Lung (tissue), 16 donors: ENCODE data around the gene MROH9. TPM values are rescaled to one million over a fixed set of nuclear protein-coding genes. Genes with fewer than 3 reads are reported as not detected.
A peak's percentile ranks its signal among the peaks of the same experiment; 100 is the strongest.

Experiments
- ATAC-seq: fragments of 200-7000 bp; cut with Tn5 transposase; one replicate; pipeline ENCODE4 v1.9.1; 2020; ENCODE audit warnings: moderate number of reproducible peaks; ENCODE audit not compliant: insufficient read depth, low FRiP score
- DNase-seq, 3 donors: peaks; one replicate each; pipeline ENCODE4 v3.0.0-alpha.2; 2013 to 2017
- H3K27ac ChIP-seq, 2 donors: one replicate each; pipeline ENCODE4 v1.5.1; 2013; ENCODE audit warnings: mild to moderate bottlenecking in 2 of 2, moderate library complexity in 2 of 2, control low read depth in 1 of 2, inconsistent platforms in 1 of 2, low read depth in 1 of 2, low read length in 1 of 2
- H3K27me3 ChIP-seq, 3 donors: one replicate each; pipeline ENCODE4 v1.5.1; 2013; ENCODE audit warnings: low read length in 2 of 3; ENCODE audit not compliant: control insufficient read depth in 3 of 3, insufficient read depth in 3 of 3
- H3K36me3 ChIP-seq, 4 donors: one replicate each; pipeline ENCODE4 v1.5.1; 2013; ENCODE audit warnings: low read length in 4 of 4, mild to moderate bottlenecking in 1 of 4, moderate library complexity in 1 of 4; ENCODE audit not compliant: control insufficient read depth in 4 of 4, insufficient read depth in 4 of 4
- H3K4me1 ChIP-seq, 5 donors: one replicate each; pipeline ENCODE4 v1.5.1; 2013; ENCODE audit warnings: low read length in 5 of 5, mild to moderate bottlenecking in 2 of 5, moderate library complexity in 1 of 5; ENCODE audit not compliant: control insufficient read depth in 5 of 5, insufficient read depth in 5 of 5
- H3K4me3 ChIP-seq: one replicate; pipeline ENCODE4 v1.5.1; 2013; ENCODE audit warnings: mild to moderate bottlenecking, control low read depth, moderate library complexity
- H3K9ac ChIP-seq, 2 donors: one replicate each; pipeline ENCODE4 v1.5.1; 2013; ENCODE audit warnings: low read length in 2 of 2, control low read depth in 1 of 2; ENCODE audit not compliant: insufficient read depth in 1 of 2
- H3K9me3 ChIP-seq, 4 donors: one replicate each; pipeline ENCODE4 v1.5.1; 2013; ENCODE audit warnings: low read length in 3 of 4, mild to moderate bottlenecking in 1 of 4, moderate library complexity in 1 of 4; ENCODE audit not compliant: control insufficient read depth in 4 of 4, insufficient read depth in 3 of 4
- WGBS, 2 donors: extraction: QIAGEN DNeasy Blood & Tissue Kit; methylation state at CpG; one replicate each; pipeline ENCODE4 v1.1.7; 2013; 5-methylcytosine and 5-hydroxymethylcytosine counted together
- long read RNA-seq, 5 donors: transcript quantifications; one replicate each; lab custom pipeline, GENCODE V29; 2026
- polyA plus RNA-seq, 2 donors: library from polyadenylated mRNA; stranded (reverse); fragments of 200-250 nt; gene quantifications; one replicate each; pipeline ENCODE4 v1.2.1, GENCODE V29; 2013
- total RNA-seq, 2 donors: library from RNA; depleted of rRNA in 1 of 2; stranded (reverse); fragments of >200 nt in 1 of 2; gene quantifications; one replicate each; pipeline ENCODE4 v1.2.1, GENCODE V29; 2014 to 2021
- TF ChIP-seq, protein P1 (sequence below): IDR thresholded peaks from 2 replicates; pipeline ENCODE4 v1.5.1; 2012; ENCODE audit warnings: mild to moderate bottlenecking; ENCODE audit errors: control extremely low read depth, extremely low read depth
- donor health status: control.
- donor health status: control.
- donor health status: Bipolar disorder and iron deficiency.
- donor health status: healthy.
- donor health status: DM: yes; HTN: yes; CAD: no.

MROH9 gene
- total RNA-seq (10 to 100 TPM in 1 of 2 donors, 1 to 10 TPM in 1; 3.5 to 11.6 TPM), polyA plus RNA-seq (under 1 TPM; 0.49 to 0.71 TPM)
- long read RNA-seq, donor 1, result 0 reads
- long read RNA-seq, donor 2, result 0 reads
- long read RNA-seq, donor 3, result 0 reads
- long read RNA-seq, donor 4, result 0 reads
- long read RNA-seq, donor 5, result 0 reads

GRCh38 chr1:170935231-170935630 is at the start of gene MROH9:
Gene MROH9 (plus strand): TSS chr1:170935534. CDS start chr1:170945557, 10,023 bp downstream.
- no peak within 1 kb of the TSS for H3K27ac ChIP-seq
- peaks cover 0 to 3% (median 0%) of the 10 kb centered on the region in 5 donors for H3K4me1 ChIP-seq
- ATAC-seq (no peak), DNase-seq (no peak)
- 72 to 86% methylated on average over 2 of the region's 2 CpGs for whole genome bisulfite sequencing, 2 donors
- no peak within 1 kb of the TSS for H3K4me3 ChIP-seq
- no peaks in the 10 kb centered on the region for H3K36me3 ChIP-seq
- H3K27me3 ChIP-seq, result no peaks in the 10 kb centered on the region
- TF ChIP-seq, protein P1, sequence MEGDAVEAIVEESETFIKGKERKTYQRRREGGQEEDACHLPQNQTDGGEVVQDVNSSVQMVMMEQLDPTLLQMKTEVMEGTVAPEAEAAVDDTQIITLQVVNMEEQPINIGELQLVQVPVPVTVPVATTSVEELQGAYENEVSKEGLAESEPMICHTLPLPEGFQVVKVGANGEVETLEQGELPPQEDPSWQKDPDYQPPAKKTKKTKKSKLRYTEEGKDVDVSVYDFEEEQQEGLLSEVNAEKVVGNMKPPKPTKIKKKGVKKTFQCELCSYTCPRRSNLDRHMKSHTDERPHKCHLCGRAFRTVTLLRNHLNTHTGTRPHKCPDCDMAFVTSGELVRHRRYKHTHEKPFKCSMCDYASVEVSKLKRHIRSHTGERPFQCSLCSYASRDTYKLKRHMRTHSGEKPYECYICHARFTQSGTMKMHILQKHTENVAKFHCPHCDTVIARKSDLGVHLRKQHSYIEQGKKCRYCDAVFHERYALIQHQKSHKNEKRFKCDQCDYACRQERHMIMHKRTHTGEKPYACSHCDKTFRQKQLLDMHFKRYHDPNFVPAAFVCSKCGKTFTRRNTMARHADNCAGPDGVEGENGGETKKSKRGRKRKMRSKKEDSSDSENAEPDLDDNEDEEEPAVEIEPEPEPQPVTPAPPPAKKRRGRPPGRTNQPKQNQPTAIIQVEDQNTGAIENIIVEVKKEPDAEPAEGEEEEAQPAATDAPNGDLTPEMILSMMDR, result no peak
- H3K9ac ChIP-seq, result no peak within 1 kb of the TSS
- H3K9me3 ChIP-seq, result no peaks in the 10 kb centered on the region

DNA sequence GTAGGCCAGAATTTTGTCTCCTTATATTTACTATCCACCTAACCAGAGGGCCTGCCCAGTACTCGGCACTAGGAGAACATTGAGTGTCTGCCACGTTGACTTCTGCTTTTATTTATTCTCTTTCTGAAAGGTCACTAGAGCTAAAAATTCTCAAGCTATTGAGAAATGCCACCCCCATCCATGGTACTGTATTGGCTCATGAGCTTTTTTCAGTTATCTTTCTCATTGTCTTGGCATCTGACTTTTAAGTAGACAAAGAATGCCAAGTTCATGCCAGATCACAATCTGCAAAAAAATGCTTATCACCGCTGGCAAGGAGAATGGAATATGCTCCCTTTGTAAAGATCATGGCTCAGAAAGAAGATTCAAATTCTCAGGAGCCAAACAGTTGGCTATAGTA is 49.8 kb upstream of the MROH9 start:
- DNase-seq (no peak), ATAC-seq (peak; percentile 20)
- Histone ChIP-seq H3K27me3 (no peaks in the 10 kb centered on the region), H3K4me3 (no peak overlapping the region), H3K9me3 (no peaks in the 10 kb centered on the region), H3K9ac (no peak overlapping the region), H3K4me1 (peaks cover 0 to 2% (median 0%) of the 10 kb centered on the region in 5 donors), H3K27ac (no peak overlapping the region), H3K36me3 (no peaks in the 10 kb centered on the region)
- 45 to 59% methylated on average over 3 of the region's 3 CpGs for WGBS, 2 donors
- TF ChIP-seq, protein P1, result no peak

DNA sequence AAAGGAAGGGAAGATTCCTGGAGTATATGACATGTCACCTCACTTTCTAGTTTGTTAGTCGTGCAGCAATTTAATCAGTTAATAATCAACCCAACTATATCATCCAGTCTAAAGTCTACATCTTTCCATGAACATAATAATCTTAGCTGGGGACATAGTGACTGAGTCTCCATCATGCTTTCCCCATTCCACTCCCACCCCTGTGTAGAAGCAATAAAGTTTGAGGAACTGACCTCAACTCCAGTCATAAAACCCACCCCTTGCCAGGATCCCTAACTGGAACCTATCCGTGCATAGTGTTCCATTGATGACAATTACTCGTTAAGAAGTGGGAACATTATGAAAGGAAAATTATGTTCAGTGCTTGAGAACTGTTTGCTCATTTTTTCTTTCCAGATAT is 48.9 kb upstream of the MROH9 start:
- H3K9ac ChIP-seq, result no peak overlapping the region
- no peaks in the 10 kb centered on the region for H3K9me3 ChIP-seq
- H3K4me1 ChIP-seq, result peaks cover 0 to 2% (median 0%) of the 10 kb centered on the region in 5 donors
- H3K27me3 ChIP-seq, result no peaks in the 10 kb centered on the region
- ATAC-seq (no peak), DNase-seq (no peak)
- TF ChIP-seq, protein P1, result no peak
- no peak overlapping the region for H3K27ac ChIP-seq
- no peak overlapping the region for H3K4me3 ChIP-seq
- H3K36me3 ChIP-seq, result no peaks in the 10 kb centered on the region
- 72 to 85% methylated on average over 3 of the region's 3 CpGs for WGBS, 2 donors

DNA sequence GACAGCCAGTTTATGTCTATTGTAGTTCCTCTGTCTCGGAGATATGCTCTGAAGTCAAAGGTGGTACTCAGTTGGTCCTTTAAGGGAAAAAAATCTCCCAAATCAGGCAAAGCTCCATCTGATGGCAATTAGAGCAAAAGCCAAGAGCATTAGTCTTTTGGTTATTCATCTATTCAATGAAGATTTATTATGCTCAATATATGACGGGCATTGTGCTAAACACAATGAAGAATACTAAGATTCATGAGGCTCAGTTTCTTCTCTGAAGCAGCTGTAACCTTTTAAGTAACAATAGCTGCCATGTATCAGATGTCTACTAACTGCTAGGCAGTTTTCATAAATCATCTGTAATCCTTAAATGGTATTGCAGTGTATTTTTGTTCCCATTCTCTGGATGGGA is 47.6 kb upstream of the MROH9 start:
- WGBS, 2 donors, result 75 to 85% methylated on average over 2 of the region's 2 CpGs
- no peak overlapping the region for H3K27ac ChIP-seq
- no peaks in the 10 kb centered on the region for H3K4me1 ChIP-seq
- no peak overlapping the region for H3K9ac ChIP-seq
- no peak overlapping the region for H3K4me3 ChIP-seq
- ATAC-seq (no peak), DNase-seq (no peak)
- H3K36me3 ChIP-seq, result no peaks in the 10 kb centered on the region
- no peaks in the 10 kb centered on the region for H3K27me3 ChIP-seq
- TF ChIP-seq, protein P1, result no peak
- no peaks in the 10 kb centered on the region for H3K9me3 ChIP-seq
